Breast epithelium (tissue), 3 donors: ENCODE results near the gene SBK2.

Source experiments
- CTCF ChIP-seq, 3 donors: fragments of 450-650 bp; IDR thresholded peaks; one replicate each; pipeline ENCODE4 v1.5.1; 2016 to 2017; ENCODE audit warnings: antibody characterized with exemption in 3 of 3, mild to moderate bottlenecking in 3 of 3, moderate library complexity in 3 of 3
- POLR2A ChIP-seq: fragments of 450-650 bp; IDR thresholded peaks from one replicate; pipeline ENCODE4 v1.6.1; 2016; ENCODE audit warnings: antibody characterized with exemption, mild to moderate bottlenecking, moderate library complexity

- TF ChIP-seq CTCF (IDR thresholded peaks at IDR 0.05) (no peak), POLR2A (no peak)
These were observed 15.7 kb upstream of the SBK2 start for GRCh38 chr19:55552620-55553019.
